Thymus (tissue), 11 donors: ENCODE data around the gene OIT3. TPM values are rescaled to one million over a fixed set of nuclear protein-coding genes. Genes with fewer than 3 reads are reported as not detected.

Experiments
- DNase-seq, 9 donors: peaks; one replicate each; pipeline ENCODE4 v3.0.0-alpha.2; 2013; ENCODE audit warnings: low spot score in 9 of 9, low read depth in 6 of 9, missing footprints in 1 of 9
- H3K27ac ChIP-seq, 2 donors: one replicate each; pipeline ENCODE4 v1.5.1; 2013; ENCODE audit warnings: control low read depth in 1 of 2, low read depth in 1 of 2, low read length in 1 of 2, mild to moderate bottlenecking in 1 of 2, moderate library complexity in 1 of 2
- H3K27me3 ChIP-seq, 2 donors: one replicate each; pipeline ENCODE4 v1.5.1; 2013; ENCODE audit warnings: low read length in 1 of 2; ENCODE audit not compliant: control insufficient read depth in 2 of 2, insufficient read depth in 1 of 2
- H3K36me3 ChIP-seq, 2 donors: one replicate each; pipeline ENCODE4 v1.5.1; 2013; ENCODE audit warnings: low read length in 1 of 2, mild to moderate bottlenecking in 1 of 2, moderate library complexity in 1 of 2; ENCODE audit not compliant: control insufficient read depth in 2 of 2, insufficient read depth in 2 of 2
- H3K4me1 ChIP-seq, 2 donors: one replicate each; pipeline ENCODE4 v1.5.1; 2013; ENCODE audit warnings: low read length in 2 of 2; ENCODE audit not compliant: control insufficient read depth in 2 of 2, insufficient read depth in 2 of 2
- H3K4me3 ChIP-seq, 2 donors: one replicate each; pipeline ENCODE4 v1.5.1; 2013; ENCODE audit warnings: low read length in 2 of 2, control low read depth in 1 of 2, mild to moderate bottlenecking in 1 of 2
- H3K9me3 ChIP-seq, 2 donors: one replicate each; pipeline ENCODE4 v1.5.1; 2013; ENCODE audit warnings: low read length in 1 of 2, mild to moderate bottlenecking in 1 of 2; ENCODE audit not compliant: control insufficient read depth in 2 of 2, insufficient read depth in 1 of 2
- WGBS: extraction: QIAGEN DNeasy Blood & Tissue Kit; methylation state at CpG from one replicate; pipeline ENCODE4 v1.1.7; 2013; 5-methylcytosine and 5-hydroxymethylcytosine counted together
- polyA plus RNA-seq: library from polyadenylated mRNA; stranded (reverse); fragments of 200-250 nt; gene quantifications from one replicate; pipeline ENCODE4 v1.2.3, GENCODE V29; 2013
- total RNA-seq: library from RNA; stranded (reverse); fragments of 120-200 nt; gene quantifications from one replicate; pipeline ENCODE4 v1.2.4, GENCODE V29; 2013
- donor health status: healthy.

Gene OIT3
- total and polyA plus RNA-seq, 2 donors, result 0.07 to 1.1 TPM

- Histone ChIP-seq H3K4me1 (no peaks in the 10 kb centered on the region), H3K27ac (no peak overlapping the region), H3K27me3 (no peaks in the 10 kb centered on the region), H3K36me3 (peaks cover 0 to 10% of the 10 kb centered on the region in 2 donors), H3K9me3 (no peaks in the 10 kb centered on the region), H3K4me3 (no peak overlapping the region)
- DNase-seq, result no peak
- WGBS, result 96% methylated on average over 2 of the region's 2 CpGs
Observed at GRCh38 chr10:72862957-72863356, 30.6 kb upstream of the OIT3 start.

GRCh38 chr10:72875250-72876055 lies 18.1 kb upstream of the OIT3 start:
- WGBS, result 91% methylated on average over 3 of the region's 3 CpGs
- no peak overlapping the region for H3K27ac ChIP-seq
- H3K4me3 ChIP-seq, result no peak overlapping the region
- no peaks in the 10 kb centered on the region for H3K27me3 ChIP-seq
- peaks cover 0 to 3% of the 10 kb centered on the region in 2 donors for H3K9me3 ChIP-seq
- H3K4me1 ChIP-seq, result no peaks in the 10 kb centered on the region
- DNase-seq, result peak in 4 of 9 donors; percentile 3 to 39 (median 14)
- H3K36me3 ChIP-seq, result peaks cover 0 to 5% of the 10 kb centered on the region in 2 donors

GRCh38 chr10:72879245-72879644 lies 14.3 kb upstream of the OIT3 start:
- WGBS, result over 99% methylated on average over 2 of the region's 2 CpGs
- H3K27me3 ChIP-seq, result no peaks in the 10 kb centered on the region
- no peaks in the 10 kb centered on the region for H3K4me1 ChIP-seq
- peaks cover 0 to 3% of the 10 kb centered on the region in 2 donors for H3K9me3 ChIP-seq
- DNase-seq, result no peak
- no peak overlapping the region for H3K4me3 ChIP-seq
- no peak overlapping the region for H3K27ac ChIP-seq
- no peaks in the 10 kb centered on the region for H3K36me3 ChIP-seq

- no peaks in the 10 kb centered on the region for H3K4me1 ChIP-seq
- WGBS, result 97% methylated on average over 2 of the region's 2 CpGs
- DNase-seq, result no peak
Observed at GRCh38 chr10:72881291-72881690, 12.2 kb upstream of the OIT3 start.

GRCh38 chr10:72883861-72884260 lies 9.7 kb upstream of the OIT3 start:
- H3K36me3 ChIP-seq, result peaks cover 0 to 3% of the 10 kb centered on the region in 2 donors
- no peaks in the 10 kb centered on the region for H3K27me3 ChIP-seq
- peaks cover 4% of the 10 kb centered on the region in 2 donors for H3K4me1 ChIP-seq
- 99% methylated on average over 2 of the region's 2 CpGs for WGBS
- H3K4me3 ChIP-seq, result no peak overlapping the region
- no peak overlapping the region for H3K27ac ChIP-seq
- no peak for DNase-seq
- H3K9me3 ChIP-seq, result peaks cover 0 to 2% of the 10 kb centered on the region in 2 donors

More at GRCh38 chr10:72881291-72881690, 12.2 kb upstream of the OIT3 start:
- Histone ChIP-seq H3K4me3 (no peak overlapping the region), H3K27me3 (no peaks in the 10 kb centered on the region), H3K27ac (no peak overlapping the region), H3K9me3 (peaks cover 0 to 3% of the 10 kb centered on the region in 2 donors), H3K36me3 (no peaks in the 10 kb centered on the region)

GRCh38 chr10:72885953-72886352 lies 7.6 kb upstream of the OIT3 start:
- H3K27me3 ChIP-seq, result no peaks in the 10 kb centered on the region
- no peaks in the 10 kb centered on the region for H3K9me3 ChIP-seq
- no peak overlapping the region for H3K27ac ChIP-seq
- H3K4me1 ChIP-seq, result peaks cover 4% of the 10 kb centered on the region in 2 donors
- no peak overlapping the region for H3K4me3 ChIP-seq
- DNase-seq, result no peak
- 98% methylated on average over 2 of the region's 2 CpGs for whole genome bisulfite sequencing
- peaks cover 0 to 3% of the 10 kb centered on the region in 2 donors for H3K36me3 ChIP-seq

GRCh38 chr10:72886621-72887020 lies 6.9 kb upstream of the OIT3 start:
- Histone ChIP-seq H3K36me3 (peaks cover 0 to 3% of the 10 kb centered on the region in 2 donors), H3K4me1 (peaks cover 4% of the 10 kb centered on the region in 2 donors), H3K4me3 (no peak overlapping the region), H3K27ac (peak overlapping the region in 1 of 2 donors; percentile 55), H3K9me3 (no peaks in the 10 kb centered on the region), H3K27me3 (no peaks in the 10 kb centered on the region)
- 93% methylated on average over 1 of the region's 1 CpG for WGBS
- no peak for DNase-seq

GRCh38 chr10:72887043-72887442 lies 6.5 kb upstream of the OIT3 start:
- H3K27me3 ChIP-seq, result no peaks in the 10 kb centered on the region
- DNase-seq, result no peak
- no peaks in the 10 kb centered on the region for H3K9me3 ChIP-seq
- H3K27ac ChIP-seq, result peak overlapping the region in 1 of 2 donors; percentile 43
- 38% methylated on average over 5 of the region's 5 CpGs for WGBS
- H3K4me3 ChIP-seq, result no peak overlapping the region
- H3K36me3 ChIP-seq, result peaks cover 0 to 3% of the 10 kb centered on the region in 2 donors
- H3K4me1 ChIP-seq, result peaks cover 4% of the 10 kb centered on the region in 2 donors

- H3K4me1 ChIP-seq, result peaks cover 4% of the 10 kb centered on the region in 2 donors
- H3K9me3 ChIP-seq, result no peaks in the 10 kb centered on the region
- H3K27me3 ChIP-seq, result no peaks in the 10 kb centered on the region
- H3K27ac ChIP-seq, result no peak overlapping the region
- no peak overlapping the region for H3K4me3 ChIP-seq
- 96% methylated on average over 7 of the region's 7 CpGs for WGBS
- H3K36me3 ChIP-seq, result peaks cover 0 to 3% of the 10 kb centered on the region in 2 donors
- no peak for DNase-seq
Observed at GRCh38 chr10:72888151-72888638, 5.3 kb upstream of the OIT3 start.
